DMS 273 (cell line): ENCODE data around the gene NEMP1.

Experiments
- DNase-seq: peaks from one replicate; lab custom pipeline; 2025; ENCODE audit not compliant: unreplicated experiment; lab: John Stamatoyannopoulos, UW

NEMP1 gene

DNA sequence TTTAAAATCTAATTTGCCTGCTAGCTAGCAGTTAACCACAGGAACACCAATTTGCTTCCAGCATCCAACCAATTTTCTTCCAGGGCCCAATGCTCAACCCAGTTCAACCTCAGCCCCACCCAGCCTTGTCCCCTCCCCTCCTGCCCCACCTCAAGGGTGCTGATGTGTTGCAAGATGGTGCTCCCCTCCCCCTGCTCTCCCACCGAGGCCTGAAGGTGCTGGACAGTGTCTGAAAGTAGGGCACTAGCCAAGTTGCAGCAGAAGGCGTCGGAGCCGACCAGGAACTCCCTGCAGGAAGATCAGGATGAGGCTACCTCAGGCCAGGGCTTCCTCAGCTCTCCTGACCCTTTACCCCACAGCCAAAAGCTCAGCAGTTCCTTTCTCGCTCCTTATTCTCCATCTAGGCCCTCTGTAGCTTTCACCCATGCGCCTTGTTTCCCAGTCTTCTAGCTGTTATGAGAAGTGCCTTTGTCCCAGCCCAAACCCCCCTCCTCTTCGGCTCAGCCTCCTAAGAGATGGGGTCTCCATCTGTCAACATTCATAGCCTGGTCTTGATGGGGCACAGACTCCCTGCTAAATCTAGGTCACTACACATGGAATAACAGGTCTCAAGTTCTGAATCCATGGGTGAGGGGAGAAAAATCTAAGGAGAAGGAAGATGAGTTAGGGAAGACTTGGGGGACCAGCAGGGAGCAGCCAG lies 29.0 kb upstream of the NEMP1 start:
- DNase-seq, result no peak

DNA sequence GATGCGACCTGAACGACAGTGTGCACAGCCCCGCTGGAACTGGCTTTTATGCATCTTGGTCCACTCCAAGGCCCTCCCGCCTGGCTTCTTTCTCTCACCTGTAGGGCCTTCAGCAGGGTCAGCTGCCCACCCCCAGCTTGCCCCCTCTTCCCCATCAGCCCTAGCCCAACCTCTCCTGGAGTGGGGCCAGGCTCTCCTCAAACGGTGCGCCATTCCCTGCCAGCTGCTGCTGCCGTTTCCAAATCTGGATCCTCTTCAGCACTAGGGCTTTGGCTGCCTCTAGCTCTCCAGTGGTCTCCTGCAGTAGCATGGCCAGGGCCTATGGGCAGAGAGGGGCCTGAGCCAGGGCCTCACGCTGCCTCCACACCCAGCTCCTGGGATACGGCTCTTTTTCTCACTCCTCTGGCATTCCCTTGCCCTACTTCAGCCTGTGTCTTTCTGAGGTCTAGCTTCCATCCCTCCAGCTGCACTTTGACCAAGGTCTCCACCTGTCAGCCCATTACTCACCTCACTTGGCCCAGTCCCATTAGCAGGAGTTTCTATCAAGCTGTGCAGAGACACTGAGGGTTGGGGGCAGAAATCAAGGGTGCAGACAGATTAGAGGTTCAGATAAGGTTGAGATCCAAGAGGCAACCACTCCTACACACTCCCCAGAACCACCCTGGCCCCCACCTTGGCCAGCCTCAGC lies 27.6 kb upstream of the NEMP1 start:
- peak; percentile 36 for DNase-seq

DNA sequence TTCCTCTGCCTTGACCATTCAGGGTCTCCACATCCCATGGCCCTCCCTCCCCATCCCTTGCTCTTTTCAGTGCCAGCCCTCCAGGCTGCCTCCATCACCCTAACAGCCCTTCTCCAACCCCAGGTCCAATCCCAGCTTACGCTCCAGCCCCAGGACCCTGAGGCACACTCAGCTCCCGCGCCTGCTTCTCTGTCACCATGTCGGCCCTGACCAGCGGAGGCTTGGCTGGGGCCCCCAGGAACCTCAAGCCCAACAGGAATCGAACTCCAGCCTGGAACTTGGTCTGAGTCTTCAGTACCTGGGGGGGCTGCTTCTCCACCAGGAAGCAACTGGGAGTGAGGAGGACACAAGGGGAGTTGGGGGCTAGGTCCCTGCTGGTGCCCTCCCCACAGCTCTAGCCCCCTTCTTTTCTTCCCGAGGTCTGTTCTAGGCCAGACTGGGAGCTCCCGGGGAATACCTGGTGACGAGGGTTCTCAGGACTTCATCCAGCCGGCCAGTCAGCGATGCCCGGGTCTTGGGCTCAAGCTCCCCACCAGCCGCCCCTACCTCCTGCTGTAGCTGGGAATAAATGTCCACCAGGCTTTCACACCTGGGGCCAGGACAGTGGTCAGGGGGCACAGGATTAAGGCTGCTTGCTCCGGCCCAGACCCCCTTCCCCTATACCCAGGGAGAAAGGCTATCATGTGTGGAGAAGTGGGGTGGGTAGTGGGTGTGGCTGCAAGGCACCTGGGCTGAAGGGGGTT lies 26.6 kb upstream of the NEMP1 start:
- DNase-seq, result no peak

- no peak for DNase-seq
Measured at GRCh38 chr12:57104292-57104910, 25.8 kb upstream of the NEMP1 start.

GRCh38 chr12:57103856-57104255 lies 25.3 kb upstream of the NEMP1 start:
- no peak for DNase-seq

DNA sequence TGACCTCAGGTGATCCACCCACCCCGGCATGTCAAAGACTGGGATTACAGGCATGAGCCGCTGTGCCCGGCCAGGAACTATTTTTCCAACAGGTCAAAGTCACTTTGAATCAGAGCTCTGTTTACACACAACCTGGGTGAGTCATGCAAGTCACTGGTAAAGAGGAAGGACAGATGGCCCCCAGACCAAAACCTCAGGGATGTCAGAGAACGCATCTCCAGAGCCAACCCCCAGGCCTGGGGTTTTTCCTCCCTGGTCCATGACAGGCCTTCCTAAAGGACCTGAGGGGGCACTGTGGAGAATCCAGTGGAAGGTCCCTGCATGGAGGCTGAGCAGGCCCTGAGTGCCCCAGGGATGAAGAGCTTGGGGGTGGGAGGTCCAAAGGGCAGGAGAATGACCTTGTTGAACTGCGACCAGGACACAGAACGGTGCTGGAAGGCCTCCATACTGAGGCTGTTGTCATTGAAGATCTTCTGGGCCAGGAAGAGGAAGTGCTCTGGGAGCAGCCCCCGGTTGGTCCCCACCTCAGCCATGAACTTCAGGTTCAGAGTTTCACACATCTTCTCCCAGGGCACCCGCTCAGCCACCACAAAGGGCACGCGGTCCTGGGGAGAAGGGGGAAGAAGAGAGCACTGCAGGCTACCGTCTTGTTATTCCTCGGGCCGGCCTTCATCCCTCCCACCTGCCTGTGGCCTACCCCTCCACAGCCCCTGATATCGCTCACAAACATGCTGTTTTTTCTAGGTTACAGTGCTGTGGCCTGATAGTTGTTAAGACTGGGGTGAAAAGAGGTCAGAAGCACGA lies 23.5 kb upstream of the NEMP1 start:
- DNase-seq, result peak; percentile 54

GRCh38 chr12:57099766-57100165 lies 21.2 kb upstream of the NEMP1 start:
- no peak for DNase-seq

- no peak for DNase-seq
Measured at GRCh38 chr12:57099047-57099714, 20.6 kb upstream of the NEMP1 start.

- DNase-seq, result peak; percentile 10
Measured at GRCh38 chr12:57098546-57098945, 20.0 kb upstream of the NEMP1 start.

- no peak for DNase-seq
Measured at GRCh38 chr12:57097554-57097835, 18.9 kb upstream of the NEMP1 start.

DNA sequence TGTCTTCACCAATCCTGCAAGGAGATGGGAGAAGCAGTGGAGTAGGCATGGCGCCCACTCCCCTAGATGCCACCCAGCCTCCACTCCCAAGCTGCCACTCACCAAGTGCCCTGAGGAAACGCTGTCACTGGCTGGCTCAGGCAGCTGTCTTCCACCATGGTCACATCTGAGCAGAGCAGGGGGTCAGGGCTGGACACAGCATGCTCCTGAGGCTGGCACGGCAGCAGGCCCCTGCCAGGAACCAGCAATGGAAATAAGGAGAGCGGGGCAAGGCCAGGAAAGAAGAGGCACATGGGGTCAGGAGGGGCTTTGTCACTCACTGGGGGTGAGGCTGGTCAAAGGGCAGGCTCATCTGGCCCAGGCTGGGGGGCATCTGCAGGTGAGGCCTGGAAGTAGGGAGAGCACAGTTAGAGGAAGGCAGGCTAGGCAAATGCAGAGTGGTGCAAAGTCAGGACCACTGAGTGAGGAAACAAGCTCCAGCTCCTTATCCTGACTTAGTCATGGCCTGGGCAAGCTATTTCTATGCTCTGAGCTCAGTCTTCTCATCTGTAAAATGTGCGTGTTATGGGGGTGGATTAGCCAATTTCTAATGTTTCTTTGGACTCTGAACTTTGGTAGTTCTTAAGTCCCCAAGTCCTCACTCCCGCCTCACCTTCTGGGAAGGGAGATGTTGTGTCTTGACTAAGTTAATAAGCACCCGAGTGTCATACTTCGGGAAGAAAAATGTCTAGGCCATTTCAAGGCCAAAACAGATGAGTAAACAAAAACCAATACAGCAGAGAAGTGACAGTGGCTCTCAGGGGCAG lies 18.4 kb upstream of the NEMP1 start:
- DNase-seq, result no peak

- DNase-seq, result peak; percentile 62
Measured at GRCh38 chr12:57096099-57096572, 17.5 kb upstream of the NEMP1 start.

DNA sequence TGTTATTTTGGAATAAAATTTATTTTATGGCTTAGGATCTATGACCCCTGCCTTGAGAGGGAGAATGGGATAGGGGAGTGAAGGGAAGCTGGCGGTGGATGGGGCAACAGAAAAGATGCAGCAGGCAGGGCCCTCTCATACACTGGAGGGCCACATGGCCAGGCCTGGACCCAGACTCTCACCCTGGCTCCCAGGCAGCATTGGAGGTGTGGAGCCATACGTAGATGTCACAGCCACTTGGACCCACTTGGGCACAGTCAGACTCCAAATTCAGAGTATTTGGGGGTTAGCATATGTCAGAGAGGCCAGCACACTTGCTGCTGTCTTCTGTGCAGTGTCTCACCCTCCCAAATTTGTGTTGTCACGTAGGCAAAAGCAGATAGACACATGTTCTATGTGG lies 16.8 kb upstream of the NEMP1 start:
- no peak for DNase-seq

GRCh38 chr12:57094208-57095160 lies 15.9 kb upstream of the NEMP1 start:
- no peak for DNase-seq

DNA sequence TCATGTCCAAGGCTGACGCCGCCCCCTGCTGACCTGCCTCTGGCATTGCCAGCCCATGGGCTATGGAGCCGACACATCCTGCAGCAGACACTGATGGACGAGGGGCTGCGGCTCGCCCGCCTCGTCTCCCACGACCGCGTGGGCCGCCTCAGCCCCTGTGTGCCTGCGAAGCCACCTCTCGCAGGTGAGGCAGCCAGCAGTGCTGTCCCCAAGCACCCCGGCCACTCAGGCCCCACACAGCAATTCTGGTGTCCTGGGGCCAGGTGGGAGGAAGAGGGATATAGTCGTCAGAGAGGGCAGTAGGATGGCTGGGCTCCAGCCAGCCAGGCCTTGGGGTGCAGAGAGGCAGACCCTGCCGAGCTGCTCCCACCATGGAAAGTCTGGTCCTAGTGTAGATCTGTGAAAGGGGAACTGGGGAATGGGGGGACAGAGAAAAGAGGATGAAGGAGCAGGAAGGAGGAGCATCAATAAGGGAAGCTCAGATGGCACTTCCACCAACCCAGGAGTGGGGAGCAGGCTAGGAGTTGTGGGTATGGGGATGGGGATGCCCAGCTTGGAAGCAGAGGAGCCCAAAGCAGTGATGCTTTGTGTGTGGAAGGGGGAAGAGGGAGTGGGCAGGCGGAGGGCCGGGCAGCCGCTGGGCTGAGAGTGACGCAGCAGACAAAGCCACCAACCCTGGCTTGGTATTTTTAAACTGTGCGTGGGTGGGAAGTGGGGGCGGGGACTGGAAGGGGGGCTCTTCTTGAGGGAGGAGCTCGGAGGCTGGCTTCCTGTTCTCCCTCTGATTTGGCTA lies 15.0 kb upstream of the NEMP1 start:
- DNase-seq, result peak; percentile 40

DNA sequence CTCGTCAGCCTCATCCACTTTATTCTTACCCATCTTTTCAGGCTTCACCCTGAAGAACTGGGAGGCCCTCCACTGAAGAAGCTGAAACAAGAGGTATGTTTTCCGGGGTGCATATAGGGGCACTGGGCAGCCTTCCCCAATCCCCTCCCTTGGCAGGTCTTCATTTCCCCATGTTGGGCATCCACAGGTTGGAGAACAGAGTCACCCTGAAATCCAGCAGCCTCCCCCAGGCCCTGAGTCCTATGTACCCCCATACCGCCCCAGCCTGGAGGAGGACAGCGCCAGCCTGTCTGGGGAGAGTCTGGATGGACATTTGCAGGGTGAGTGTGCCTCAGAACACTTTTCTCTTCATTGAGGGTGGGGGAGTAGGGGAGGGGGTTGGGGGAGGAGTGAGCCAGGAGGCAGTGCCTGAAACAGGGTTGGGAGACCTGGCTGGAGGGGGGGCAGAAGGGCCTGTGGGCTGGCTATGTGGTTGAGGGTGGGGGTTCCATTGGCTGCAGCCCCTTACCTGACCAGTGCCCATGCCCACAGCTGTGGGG lies 14.4 kb upstream of the NEMP1 start:
- DNase-seq, result no peak

GRCh38 chr12:57092529-57092862 lies 13.9 kb upstream of the NEMP1 start:
- no peak for DNase-seq
